GM18951 (cell line): ENCODE data around the gene HPSE2.
"Not testable (repeated sequence)": the region's sequence is repeated elsewhere in the genome, so short reads cannot be mapped to it uniquely, and the experiment has no call there.

Experiments used
- POLR2A ChIP-seq: IDR thresholded peaks from 4 replicates; pipeline ENCODE4 v1.6.1; 2011; ENCODE audit warnings: mild to moderate bottlenecking; ENCODE audit not compliant: insufficient read length, insufficient read depth; ENCODE audit errors: extremely low read depth
- in situ Hi-C: fragments of 300-500 bp; cut with MboI; formaldehyde crosslinking; loops from one replicate; pipeline ENCODE4 v1.12.0; 2022; ENCODE audit warnings: low sequenced_read_pairs, mixed read lengths, inconsistent platforms; ENCODE audit not compliant: unreplicated experiment

HPSE2 gene

GRCh38 chr10:98569853-98570252, 665.8 kb downstream of the HPSE2 start:
- in situ Hi-C loops: no loop called here
- no peak for TF ChIP-seq POLR2A

- in situ Hi-C loops: no loop called here
Measured at GRCh38 chr10:98568551-98568950, 667.1 kb downstream of the HPSE2 start.

GRCh38 chr10:98567391-98568133, 668.1 kb downstream of the HPSE2 start:
- no peak for TF ChIP-seq POLR2A
- in situ Hi-C loops: no loop called here

More at GRCh38 chr10:98568551-98568950, 667.1 kb downstream of the HPSE2 start:
- TF ChIP-seq POLR2A: no peak

GRCh38 chr10:98563811-98564210, 671.8 kb downstream of the HPSE2 start:
- no peak for TF ChIP-seq POLR2A
- in situ Hi-C loops: no loop called here

- no peak for TF ChIP-seq POLR2A
- in situ Hi-C loops: no loop called here
Measured at GRCh38 chr10:98560565-98560964, 675.1 kb downstream of the HPSE2 start.

- no peak for TF ChIP-seq POLR2A
- in situ Hi-C loops: no loop called here
Measured at GRCh38 chr10:98556061-98556460, 679.6 kb downstream of the HPSE2 start.

GRCh38 chr10:98555021-98555619, 680.5 kb downstream of the HPSE2 start:
- TF ChIP-seq POLR2A: no peak
- in situ Hi-C loops: no loop called here

GRCh38 chr10:98541561-98541960, 694.1 kb downstream of the HPSE2 start:
- in situ Hi-C loops: not testable (repeated sequence)

- TF ChIP-seq POLR2A: no peak
- in situ Hi-C loops: no loop called here
Measured at GRCh38 chr10:98539578-98539977, 696.1 kb downstream of the HPSE2 start.

- TF ChIP-seq POLR2A: no peak
- in situ Hi-C loops: no loop called here
Measured at GRCh38 chr10:98538472-98538871, 697.2 kb downstream of the HPSE2 start.

GRCh38 chr10:98536551-98536950, 699.1 kb downstream of the HPSE2 start:
- TF ChIP-seq POLR2A: no peak

GRCh38 chr10:98533746-98534445, 701.8 kb downstream of the HPSE2 start:
- in situ Hi-C loops: no loop called here

More at GRCh38 chr10:98536551-98536950, 699.1 kb downstream of the HPSE2 start:
- in situ Hi-C loops: no loop called here

GRCh38 chr10:98533241-98533640, 702.4 kb downstream of the HPSE2 start:
- in situ Hi-C loops: no loop called here
- no peak for TF ChIP-seq POLR2A

More at GRCh38 chr10:98533746-98534445, 701.8 kb downstream of the HPSE2 start:
- no peak for TF ChIP-seq POLR2A

GRCh38 chr10:98528805-98529183, 706.9 kb downstream of the HPSE2 start:
- TF ChIP-seq POLR2A: no peak
- in situ Hi-C loops: no loop called here
